ENCODE data around the gene MS4A4A. TPM values are rescaled to one million over a fixed set of nuclear protein-coding genes. Genes with fewer than 3 reads are reported as not detected.

Gene MS4A4A
- polyA plus RNA-seq, 1 donor = 11.9 TPM

DNA sequence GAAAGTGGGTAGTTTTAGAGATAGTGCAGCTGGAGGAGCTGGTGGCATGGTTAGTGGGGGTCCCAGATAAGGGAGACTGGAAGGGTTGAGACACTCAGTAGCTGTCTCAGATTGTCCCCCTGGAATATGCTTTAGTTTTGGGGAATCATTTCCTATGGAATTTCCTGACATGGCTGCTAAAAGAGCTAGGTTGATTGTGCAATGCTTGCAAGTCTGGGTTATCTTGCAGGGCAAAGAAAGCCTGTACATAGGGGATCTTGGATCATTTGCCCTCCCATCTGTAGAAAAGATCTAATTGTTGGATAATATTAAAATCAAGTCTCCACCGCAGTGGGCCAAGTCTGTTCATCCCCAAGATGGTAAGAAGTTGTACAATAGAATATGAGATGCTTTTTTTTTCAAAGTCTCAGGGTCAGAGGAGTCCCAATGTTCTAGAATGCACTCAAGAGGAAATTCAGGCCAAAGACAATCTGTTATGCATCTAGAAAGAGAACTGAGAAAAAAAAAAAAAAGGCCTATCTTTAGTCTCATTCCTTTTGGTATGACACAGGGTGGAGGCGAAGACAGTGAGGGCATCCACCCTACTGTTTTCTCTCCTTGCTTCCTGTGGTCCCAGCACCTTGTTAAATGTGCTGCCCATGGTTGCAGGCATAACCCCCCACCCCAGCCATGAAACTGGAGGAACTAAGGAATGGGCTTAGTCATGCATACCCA, 66.8 kb downstream of the MS4A4A start:
- DNase-seq = no peak
- H3K4me3 ChIP-seq (ENCODE audit: low read length) = no peak overlapping the region
- no peaks in the 10 kb centered on the region for H3K9me3 ChIP-seq (ENCODE audit: control insufficient read depth, low read depth, low read length)
- H3K27me3 ChIP-seq (ENCODE audit: control insufficient read depth, insufficient read depth, low read length) = no peaks in the 10 kb centered on the region
- H3K4me1 ChIP-seq (ENCODE audit: control insufficient read depth, insufficient read depth, low read length) = peaks cover 3% of the 10 kb centered on the region
- no peaks in the 10 kb centered on the region for H3K36me3 ChIP-seq (ENCODE audit: control insufficient read depth, insufficient read depth, low read length)
- 83% methylated on average over 1 of the region's 2 CpGs for WGBS (ENCODE audit: insufficient coverage, low lambda C conversion rate)
- H3K27ac ChIP-seq (ENCODE audit: low read length) = no peak overlapping the region

DNA sequence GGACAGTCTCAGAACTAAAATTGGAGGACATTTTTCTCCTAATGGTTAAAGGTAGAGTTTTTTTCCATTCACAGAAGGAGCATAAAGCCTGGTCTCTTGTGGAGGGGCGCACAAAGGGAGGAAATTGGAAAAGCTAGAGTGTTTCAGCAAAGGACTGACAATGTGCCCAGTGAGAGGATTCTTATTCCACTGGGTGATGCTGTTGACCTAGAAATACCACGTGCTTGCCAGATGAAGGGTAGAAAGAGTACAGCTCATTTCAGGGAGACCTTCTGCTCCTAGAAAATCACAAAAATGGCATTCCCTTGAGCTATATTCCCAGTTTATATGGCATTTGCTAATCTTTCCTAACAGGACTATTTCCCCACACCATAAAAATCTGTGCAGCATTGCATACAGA, 67.7 kb downstream of the MS4A4A start:
- WGBS (ENCODE audit: insufficient coverage, low lambda C conversion rate) = 40% methylated on average over 1 of the region's 2 CpGs
- peak in 1 of 2 donors; percentile 12 for DNase-seq
- no peak overlapping the region for H3K27ac ChIP-seq (ENCODE audit: low read length)

DNA sequence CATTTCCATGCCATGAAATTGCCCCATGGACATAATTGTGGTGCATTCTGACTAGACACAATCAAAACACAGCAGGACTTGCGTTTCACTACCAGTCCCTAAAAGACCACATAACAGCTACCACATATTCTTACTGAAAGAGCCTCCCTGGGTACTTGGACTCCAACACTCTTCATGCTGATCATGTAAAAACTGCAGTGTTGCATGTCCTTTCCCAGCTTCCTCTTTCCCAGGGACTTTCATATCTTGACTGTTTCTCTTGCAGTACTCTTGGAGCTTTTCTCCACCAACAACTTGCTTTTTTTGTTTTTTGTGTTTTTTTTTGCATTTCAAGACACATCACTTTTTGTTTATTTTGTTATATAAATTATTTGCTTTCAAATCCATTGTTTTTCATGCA, 69.5 kb downstream of the MS4A4A start:
- no peaks in the 10 kb centered on the region for H3K27me3 ChIP-seq (ENCODE audit: control insufficient read depth, insufficient read depth, low read length)
- H3K27ac ChIP-seq (ENCODE audit: low read length) = no peak overlapping the region
- peaks cover 3% of the 10 kb centered on the region for H3K4me1 ChIP-seq (ENCODE audit: control insufficient read depth, insufficient read depth, low read length)
- no peak overlapping the region for H3K4me3 ChIP-seq (ENCODE audit: low read length)
- no peaks in the 10 kb centered on the region for H3K36me3 ChIP-seq (ENCODE audit: control insufficient read depth, insufficient read depth, low read length)
- DNase-seq = no peak
- WGBS (ENCODE audit: insufficient coverage, low lambda C conversion rate) = no CpG with 5 or more reads among the region's 1 CpG
- no peaks in the 10 kb centered on the region for H3K9me3 ChIP-seq (ENCODE audit: control insufficient read depth, low read depth, low read length)

More for the DNA sequence above, 67.7 kb downstream of the MS4A4A start:
- Histone ChIP-seq H3K4me3 (ENCODE audit: low read length) (no peak overlapping the region), H3K9me3 (ENCODE audit: control insufficient read depth, low read depth, low read length) (no peaks in the 10 kb centered on the region), H3K4me1 (ENCODE audit: control insufficient read depth, insufficient read depth, low read length) (peaks cover 3% of the 10 kb centered on the region), H3K36me3 (ENCODE audit: control insufficient read depth, insufficient read depth, low read length) (no peaks in the 10 kb centered on the region), H3K27me3 (ENCODE audit: control insufficient read depth, insufficient read depth, low read length) (no peaks in the 10 kb centered on the region)

DNA sequence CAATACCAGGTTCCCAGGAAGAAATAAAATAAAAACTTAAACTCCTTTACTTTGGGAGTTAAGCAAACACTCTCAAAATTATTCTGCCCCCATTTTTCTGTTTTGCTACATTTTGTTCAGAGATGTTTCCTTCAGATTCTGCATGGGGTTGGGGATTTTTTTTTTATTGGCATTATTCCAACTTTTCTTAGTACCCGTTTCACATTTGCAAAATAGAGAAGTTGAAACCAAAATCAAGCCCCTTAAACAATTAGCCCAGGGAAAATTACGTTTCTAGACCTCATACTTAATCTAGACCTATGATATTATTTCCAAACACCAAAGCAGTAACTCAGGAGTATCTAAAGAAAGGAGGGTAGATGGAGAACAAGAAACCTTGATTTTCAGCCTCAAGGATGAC, 77.3 kb downstream of the MS4A4A start:
- DNase-seq = no peak
- H3K4me1 ChIP-seq (ENCODE audit: control insufficient read depth, insufficient read depth, low read length) = no peaks in the 10 kb centered on the region
- H3K27me3 ChIP-seq (ENCODE audit: control insufficient read depth, insufficient read depth, low read length) = no peaks in the 10 kb centered on the region
- no peak overlapping the region for H3K4me3 ChIP-seq (ENCODE audit: low read length)
- H3K27ac ChIP-seq (ENCODE audit: low read length) = no peak overlapping the region
- no peaks in the 10 kb centered on the region for H3K36me3 ChIP-seq (ENCODE audit: control insufficient read depth, insufficient read depth, low read length)
- H3K9me3 ChIP-seq (ENCODE audit: control insufficient read depth, low read depth, low read length) = peaks cover 8% of the 10 kb centered on the region
- no CpG with 5 or more reads among the region's 2 CpGs for WGBS (ENCODE audit: insufficient coverage, low lambda C conversion rate)

Other genes with a start within 250 kb of the MS4A4A start
- not detected for gene OOSP2, start 240.3 kb upstream of the MS4A4A start, polyA plus RNA-seq
- gene MS4A3, start 224.0 kb upstream of the MS4A4A start, polyA plus RNA-seq = 0.24 TPM
- 0.07 TPM for gene MS4A2, start 192.0 kb upstream of the MS4A4A start, polyA plus RNA-seq
- gene MS4A6A, start 97.6 kb upstream of the MS4A4A start, polyA plus RNA-seq = 53.8 TPM
- gene MS4A4E, start 37.5 kb upstream of the MS4A4A start, polyA plus RNA-seq = 0.85 TPM
- not detected for gene MS4A6E, start 46.6 kb downstream of the MS4A4A start, polyA plus RNA-seq
- 15.7 TPM for gene MS4A7, start 97.9 kb downstream of the MS4A4A start, polyA plus RNA-seq
- gene MS4A14, start 115.8 kb downstream of the MS4A4A start, polyA plus RNA-seq = 1.6 TPM
- gene MS4A5, start 148.9 kb downstream of the MS4A4A start, polyA plus RNA-seq = not detected
- 0.67 TPM for gene MS4A1, start 175.2 kb downstream of the MS4A4A start, polyA plus RNA-seq
- gene MS4A12, start 212.1 kb downstream of the MS4A4A start, polyA plus RNA-seq = not detected
- gene MS4A13, start 234.7 kb downstream of the MS4A4A start, polyA plus RNA-seq = not detected